HepG2 (cell line): Measurements from ENCODE around the gene THRA. TPM values are rescaled to one million over a fixed set of nuclear protein-coding genes. Genes with fewer than 3 reads are reported as not detected.

Experiments used
- ATM ChIP-seq: fragments of 450-650 bp; IDR thresholded peaks from 2 replicates; pipeline ENCODE4 v1.7.1; 2017; ENCODE audit warnings: mild to moderate bottlenecking, borderline replicate concordance
- CENPBD1 ChIP-seq: sonication (generic); formaldehyde crosslinking; IDR thresholded peaks from 2 replicates; pipeline ENCODE4 v1.8.0; 2022; ENCODE audit warnings: missing genetic modification reagents, low read depth, mild to moderate bottlenecking, borderline replicate concordance
- DNMT1 ChIP-seq: sonication (generic); formaldehyde crosslinking; IDR thresholded peaks from 2 replicates; pipeline ENCODE4 v1.5.1; 2020; ENCODE audit warnings: mild to moderate bottlenecking, missing genetic modification reagents
- EEA1 ChIP-seq: sonication (generic); formaldehyde crosslinking; IDR thresholded peaks from 2 replicates; pipeline ENCODE4 v1.5.1; 2020; ENCODE audit warnings: mild to moderate bottlenecking, missing genetic modification reagents, borderline replicate concordance
- EP300 ChIP-seq, 3 experiments: sonication (generic) in 1 of 3; formaldehyde crosslinking in 1 of 3; IDR thresholded peaks; 2 replicates each; pipeline versions ENCODE4 v1.5.1 to v1.6.1; 2011 to 2020; ENCODE audit warnings: low read depth in 2 of 3, low read length in 2 of 3, borderline replicate concordance in 1 of 3, improper control_type of control experiment in 1 of 3, mild to moderate bottlenecking in 1 of 3, missing genetic modification reagents in 1 of 3, moderate library complexity in 1 of 3
- FOXA1 ChIP-seq, 2 experiments: fragments of 450-650 bp in 1 of 2; sonication (generic) in 1 of 2; formaldehyde crosslinking in 1 of 2; IDR thresholded peaks; 2 replicates each; pipeline versions ENCODE4 v1.4.0 to v1.6.1; 2016 to 2020; ENCODE audit warnings: missing genetic modification reagents in 1 of 2
- FOXP4 ChIP-seq: sonication (generic); formaldehyde crosslinking; IDR thresholded peaks from 2 replicates; pipeline ENCODE4 v1.4.0; 2020; ENCODE audit warnings: missing genetic modification reagents
- HCFC1 ChIP-seq: fragments of 150-350 bp; IDR thresholded peaks from 2 replicates; pipeline ENCODE4 v1.6.1; 2014; ENCODE audit warnings: low read depth, low read length
- HES4 ChIP-seq: sonication (generic); formaldehyde crosslinking; IDR thresholded peaks from 2 replicates; pipeline ENCODE4 v1.9.0; 2021; ENCODE audit warnings: mild to moderate bottlenecking, missing genetic modification reagents, borderline replicate concordance
- KDM4B ChIP-seq: sonication (generic); formaldehyde crosslinking; IDR thresholded peaks from 2 replicates; pipeline ENCODE4 v1.4.0; 2020; ENCODE audit warnings: missing genetic modification reagents
- MIXL1 ChIP-seq: IDR thresholded peaks from 2 replicates; pipeline ENCODE4 v1.6.1; 2016
- TFE3 ChIP-seq: IDR thresholded peaks from 2 replicates; pipeline ENCODE4 v1.6.1; 2016
- THAP11 ChIP-seq: IDR thresholded peaks from 2 replicates; pipeline ENCODE4 v1.6.1; 2016; ENCODE audit warnings: missing biosample characterization, missing genetic modification reagents
- ZBTB42 ChIP-seq: sonication (generic); formaldehyde crosslinking; IDR thresholded peaks from 2 replicates; pipeline ENCODE4 v1.5.0; 2020; ENCODE audit warnings: mild to moderate bottlenecking, missing genetic modification reagents
- ZNF274 ChIP-seq: sonication (generic); formaldehyde crosslinking; IDR thresholded peaks from 2 replicates; pipeline ENCODE4 v1.5.1; 2020; ENCODE audit warnings: mild to moderate bottlenecking, missing genetic modification reagents
- ZNF574 ChIP-seq: sonication (generic); formaldehyde crosslinking; IDR thresholded peaks from 2 replicates; pipeline ENCODE4 v1.4.0; 2020; ENCODE audit warnings: missing genetic modification reagents
- ZNF776 ChIP-seq: sonication (generic); formaldehyde crosslinking; IDR thresholded peaks from 2 replicates; pipeline ENCODE4 v1.4.0; 2020; ENCODE audit warnings: mild to moderate bottlenecking, missing genetic modification reagents
- ZNF891 ChIP-seq: sonication (generic); formaldehyde crosslinking; IDR thresholded peaks from 2 replicates; pipeline ENCODE4 v1.5.0; 2020; ENCODE audit warnings: mild to moderate bottlenecking, missing genetic modification reagents
- ZSCAN20 ChIP-seq: sonication (generic); formaldehyde crosslinking; IDR thresholded peaks from 2 replicates; pipeline ENCODE4 v1.4.0; 2020; ENCODE audit warnings: missing genetic modification reagents, mild to moderate bottlenecking, borderline replicate concordance
- ZSCAN21 ChIP-seq: sonication (generic); formaldehyde crosslinking; IDR thresholded peaks from 2 replicates; pipeline ENCODE4 v1.8.0; 2022; ENCODE audit warnings: mild to moderate bottlenecking, missing genetic modification reagents, moderate library complexity, borderline replicate concordance
- polyA plus RNA-seq, 8 experiments: library from polyadenylated mRNA; depleted of rRNA in 3 of 8; stranded (reverse) in 7 of 8; unstranded in 1 of 8; fragments of >200 nt; fragmentation: Illumina TruSeq in 4 of 8; extraction: Trizol in 4 of 8; gene quantifications; 2 replicates each; pipeline versions ENCODE4 v1.2.1 to v1.2.3, GENCODE V29; 2011 to 2016; ENCODE audit warnings: low read depth in 4 of 8, missing spikeins in 1 of 8, mixed read lengths in 1 of 8; ENCODE audit not compliant: insufficient read depth in 1 of 8
- total RNA-seq, 5 experiments: library from RNA; depleted of rRNA; stranded (reverse); fragments of >200 nt; fragmentation: Illumina TruSeq; extraction: Trizol; gene quantifications; 2 replicates each; pipeline ENCODE4 v1.2.3, GENCODE V29; 2016; ENCODE audit warnings: low read depth in 1 of 5

Gene THRA
- total and polyA plus RNA-seq, 2 of the 13 experiments (the other 11 are each of a cell fraction or from before 2014, with no cell fraction given) = 8.0 to 9.9 TPM

- no peak for TF ChIP-seq ZSCAN20
- TF ChIP-seq KDM4B = no peak; the same call in 1 of the 2 replicates
- no peak for TF ChIP-seq TFE3 (CRISPR knock-in tag)
- TF ChIP-seq CENPBD1 (CRISPR knock-in tag) = no peak
- no peak for TF ChIP-seq ZNF776 (CRISPR knock-in tag)
- TF ChIP-seq MIXL1 = 0 out of 2 replicates have a peak, but pooled peaks have one; percentile 21
- 0 out of 2 replicates have a peak, but pooled peaks have one; percentile 48 for TF ChIP-seq ZNF891 (CRISPR knock-in tag)
- no peak for TF ChIP-seq ZBTB42
- TF ChIP-seq THAP11 (CRISPR knock-in tag) = peak; percentile 74
- no peak; the same call in 1 of the 2 replicates for TF ChIP-seq ZNF274 (CRISPR knock-in tag)
- TF ChIP-seq EEA1 (CRISPR knock-in tag) = no peak
- no peak; the same call in 1 of the 2 replicates for TF ChIP-seq ZNF574 (CRISPR knock-in tag)
- peak; percentile 34 for TF ChIP-seq FOXP4
- no peak for TF ChIP-seq FOXA1 (IDR thresholded peaks at IDR 0.05)
- TF ChIP-seq FOXA1 (CRISPR knock-in tag; IDR thresholded peaks at IDR 0.05) = no peak
- TF ChIP-seq HCFC1 = no peak
- TF ChIP-seq EP300 (IDR thresholded peaks at IDR 0.05; ENCODE audit: low read depth in 2 of 2, low read length in 2 of 2) = peak in 1 of 2 experiments; percentile 69; a peak in 1 of 4 replicates
- TF ChIP-seq EP300 (CRISPR knock-in tag; IDR thresholded peaks at IDR 0.05; ENCODE audit: borderline replicate concordance) = no peak
- no peak for TF ChIP-seq DNMT1
- no peak for TF ChIP-seq HES4 (CRISPR knock-in tag)
- TF ChIP-seq ATM = no peak
- TF ChIP-seq ZSCAN21 (CRISPR knock-in tag) = no peak
These were observed 12.6 kb downstream of the THRA start (continued) for GRCh38 chr17:40075201-40075941.
